Activated T-cell treated with anti-CD3 and anti-CD28 coated beads, Interleukin-2, amount 50 U/mL, for 48 hours (primary cell): ENCODE measurements around the gene CIDEC.
"Not testable (repeated sequence)": the region's sequence is repeated elsewhere in the genome, so short reads cannot be mapped to it uniquely, and the experiment has no call there.

Experiments
- DNase-seq, 2 experiments: peaks; one replicate each; pipeline ENCODE4 v3.0.0-alpha.2; 2020

The CIDEC gene

DNA sequence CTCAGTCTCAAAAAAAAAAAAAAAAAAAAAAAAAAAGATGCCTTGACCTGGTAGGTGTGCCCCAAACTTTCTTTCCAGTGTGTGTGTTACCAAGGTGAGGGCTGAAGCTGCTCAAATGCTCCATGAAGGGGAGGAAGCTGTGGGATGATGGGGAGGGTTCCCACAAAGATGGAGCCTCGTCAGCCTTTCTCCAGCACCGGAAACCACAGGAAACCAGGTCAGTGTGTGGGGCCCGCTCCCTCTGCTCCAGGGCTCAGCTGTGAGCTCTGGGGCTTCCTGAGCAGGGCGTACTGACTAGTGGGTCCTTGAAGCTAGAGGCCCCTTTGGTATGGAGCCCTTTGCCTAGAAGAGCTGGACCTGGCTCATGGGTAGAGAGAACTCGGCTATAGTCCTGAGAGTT lies 21.9 kb upstream of the CIDEC start:
- DNase-seq: peak; percentile 51 to 62

DNA sequence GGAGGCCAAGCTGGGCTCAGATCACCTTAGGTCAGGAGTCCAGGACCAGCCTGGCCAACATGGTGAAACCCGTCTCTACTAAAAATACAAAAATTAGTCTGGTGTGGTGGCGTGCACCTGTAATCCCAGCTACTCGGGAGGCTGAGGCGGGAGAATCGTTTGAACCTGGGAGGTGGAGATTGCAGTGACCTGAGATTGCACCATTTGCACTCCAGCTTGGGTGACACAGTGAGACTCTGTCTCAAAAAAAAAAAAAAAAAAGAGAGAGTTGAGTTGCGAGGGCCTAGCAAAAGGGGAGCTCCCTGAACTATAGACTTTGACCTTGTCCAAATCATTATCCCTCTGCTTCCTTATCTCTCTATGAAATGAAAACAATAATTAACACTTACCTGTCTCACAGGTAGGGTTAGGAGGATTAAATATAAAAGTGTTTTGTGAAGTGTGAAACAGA lies 20.9 kb upstream of the CIDEC start:
- not testable (repeated sequence) for DNase-seq

DNA sequence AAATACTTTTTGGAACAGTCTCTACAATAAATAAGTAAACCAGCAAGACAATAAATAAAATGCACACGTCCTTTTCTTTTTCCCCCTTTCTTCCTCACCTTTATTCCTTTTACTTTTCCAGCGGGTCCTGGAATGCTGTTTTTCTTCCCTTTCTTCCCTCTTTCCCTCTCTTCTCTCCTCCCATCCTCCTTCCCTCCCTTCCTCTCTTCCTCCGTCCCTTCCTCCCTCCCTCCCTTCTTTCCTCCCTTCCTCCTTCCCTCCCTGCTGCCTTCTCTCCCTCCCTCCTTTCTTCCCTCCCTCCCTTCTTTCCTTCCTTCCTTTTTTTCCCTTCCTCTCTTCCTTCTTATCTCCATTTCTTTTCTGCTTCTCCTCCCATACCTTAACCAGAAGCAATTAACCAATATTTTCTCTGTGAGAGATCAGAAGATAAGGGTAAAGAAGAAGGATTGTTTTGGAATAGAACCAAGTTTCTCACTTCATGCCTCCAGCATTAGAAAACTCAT lies 19.3 kb upstream of the CIDEC start:
- DNase-seq: no peak

DNA sequence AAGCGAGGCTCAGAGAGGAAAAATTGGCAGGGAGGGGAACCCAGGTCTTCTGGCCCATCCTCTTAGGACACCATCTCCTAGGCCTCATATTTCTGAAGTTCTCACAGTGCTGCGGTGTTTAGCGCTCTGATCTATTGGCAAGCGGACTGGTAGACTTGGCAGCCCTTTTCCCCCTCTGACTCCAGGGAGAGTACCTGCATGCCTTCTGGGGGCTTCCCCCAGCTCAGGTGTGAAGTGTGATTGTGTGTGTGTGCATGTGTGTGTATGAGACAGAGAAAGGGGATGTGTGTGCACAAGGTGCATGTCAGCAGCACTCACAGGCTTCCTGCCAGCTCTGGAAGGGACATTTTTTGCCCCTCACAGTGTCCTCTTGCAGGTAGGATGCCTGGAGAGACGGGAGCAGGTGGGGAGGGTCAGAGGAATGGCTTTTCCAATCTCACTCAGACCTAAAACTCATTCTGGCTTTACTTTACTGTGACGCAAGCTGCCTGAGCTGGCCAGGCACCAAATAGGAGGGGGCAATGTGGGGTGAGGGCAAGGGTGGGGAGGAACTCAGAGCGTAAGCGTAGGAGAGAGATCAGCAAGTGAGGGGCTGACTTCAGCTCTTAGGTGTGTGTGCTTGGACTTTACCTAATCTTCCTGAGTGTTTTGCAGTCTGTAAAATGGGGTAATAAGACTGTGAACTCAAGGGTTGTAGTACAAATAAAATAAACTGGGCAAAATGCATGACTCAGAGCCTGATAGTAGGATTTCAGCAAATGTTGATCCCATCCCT lies 18.6 kb upstream of the CIDEC start:
- DNase-seq: no peak

- no peak for DNase-seq
Observed at GRCh38 chr3:9897408-9898372, 17.6 kb upstream of the CIDEC start.

- not testable (repeated sequence) for DNase-seq
Observed at GRCh38 chr3:9896755-9897407, 16.8 kb upstream of the CIDEC start.

GRCh38 chr3:9895715-9896114 lies 15.7 kb upstream of the CIDEC start:
- not testable (repeated sequence) for DNase-seq

DNA sequence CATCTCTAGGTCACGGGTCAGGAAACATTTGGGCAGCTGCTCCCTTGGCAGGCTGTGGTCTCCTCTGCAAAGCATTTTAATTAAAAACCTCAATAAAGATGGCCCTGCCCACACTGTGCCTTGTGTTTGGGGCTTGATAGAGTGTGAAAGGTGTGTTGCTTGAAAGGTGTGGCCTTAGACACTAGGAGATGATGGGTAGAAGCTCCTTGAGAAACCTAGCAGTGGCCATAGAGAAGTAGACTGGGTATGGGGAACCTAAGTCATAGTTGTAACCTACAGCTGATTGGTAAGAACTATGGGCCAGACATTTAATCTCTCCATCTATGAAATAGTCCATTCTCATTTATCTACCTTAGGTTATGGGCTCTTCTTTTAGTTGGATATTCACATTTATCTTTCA lies 13.7 kb upstream of the CIDEC start:
- DNase-seq: no peak

GRCh38 chr3:9891072-9891622 lies 11.1 kb upstream of the CIDEC start:
- no peak for DNase-seq

DNA sequence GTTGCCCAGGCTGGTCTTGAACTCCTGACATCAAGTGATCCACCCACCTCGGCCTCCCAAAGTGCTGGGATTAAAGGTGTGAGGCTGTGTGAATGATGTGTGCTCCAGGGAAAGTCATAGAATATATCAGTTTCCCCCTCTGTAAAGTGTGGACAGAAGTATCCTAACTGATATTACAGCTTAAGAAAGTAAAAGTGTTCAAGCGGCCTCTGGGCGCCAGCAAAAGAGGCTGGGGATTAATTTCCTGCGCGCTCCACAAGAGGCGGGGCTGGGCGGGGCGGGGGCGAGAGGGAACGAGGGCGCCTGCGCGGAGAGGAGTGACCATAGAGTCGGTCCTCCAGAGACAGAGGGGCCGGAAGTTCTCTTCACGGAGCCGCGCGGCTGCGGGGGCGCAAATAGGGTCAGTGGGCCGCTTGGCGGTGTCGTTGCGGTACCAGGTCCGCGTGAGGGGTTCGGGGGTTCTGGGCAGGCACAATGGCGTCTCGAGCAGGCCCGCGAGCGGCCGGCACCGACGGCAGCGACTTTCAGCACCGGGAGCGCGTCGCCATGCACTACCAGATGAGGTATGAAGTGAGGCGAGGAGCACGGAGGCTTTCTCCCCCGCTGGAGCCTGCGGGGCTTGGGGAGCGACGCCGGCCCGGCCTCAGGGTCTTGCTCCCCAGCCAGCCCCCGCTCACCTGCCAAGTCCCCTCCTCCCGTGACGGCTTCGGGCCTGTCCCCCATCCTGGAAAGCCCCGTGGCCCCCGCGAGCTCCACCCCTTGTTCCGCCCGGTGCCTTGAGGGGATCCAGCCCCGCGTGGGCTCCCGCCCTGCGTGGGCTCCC lies 10.4 kb upstream of the CIDEC start, which contains the start of gene JAGN1:
JAGN1 (plus strand) TSS at position 362 of the 823 bp plus-strand sequence; CDS start at position 475, 113 bp downstream.
- peak; percentile 96 for DNase-seq

GRCh38 chr3:9889405-9889804 lies 9.4 kb upstream of the CIDEC start:
- DNase-seq: no peak

DNA sequence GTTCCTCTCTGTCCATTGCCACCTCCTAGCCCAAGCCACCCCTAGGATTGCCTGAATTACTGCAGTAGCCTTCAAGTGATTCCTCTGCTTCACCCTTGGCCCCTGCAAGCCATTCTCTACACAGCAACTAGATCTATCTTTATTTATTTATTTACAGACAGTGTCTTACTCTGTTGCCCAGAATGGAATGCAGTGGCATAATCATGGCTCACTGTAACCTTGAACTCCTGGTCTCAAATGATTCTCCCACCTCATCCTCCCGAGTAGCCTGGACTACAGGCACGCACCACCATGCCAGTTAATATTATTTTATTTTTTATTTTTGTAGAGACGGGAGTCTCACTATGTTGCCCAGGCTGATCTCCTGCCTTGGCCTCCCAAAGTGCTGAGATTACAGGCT lies 8.5 kb upstream of the CIDEC start:
- DNase-seq: no peak

DNA sequence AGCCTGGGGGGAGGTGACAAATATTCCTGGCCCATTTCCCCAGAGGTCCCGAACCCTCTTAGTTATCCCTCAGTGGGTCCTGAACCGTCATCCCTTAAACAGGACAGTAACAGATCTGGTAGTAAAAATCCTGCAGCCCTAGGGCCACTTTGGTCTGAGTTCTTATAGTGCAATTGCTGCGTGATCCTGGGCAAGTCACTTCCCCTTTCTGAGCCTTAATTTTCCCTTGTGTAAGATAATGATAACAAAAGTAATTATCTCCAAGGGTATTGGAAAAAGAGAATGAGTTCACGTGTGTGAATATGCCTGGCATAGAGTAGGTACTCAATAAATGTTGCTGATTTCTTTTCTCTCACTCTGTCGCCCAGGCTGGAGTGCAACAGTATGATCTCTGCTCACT lies 7.4 kb upstream of the CIDEC start:
- no peak for DNase-seq

DNA sequence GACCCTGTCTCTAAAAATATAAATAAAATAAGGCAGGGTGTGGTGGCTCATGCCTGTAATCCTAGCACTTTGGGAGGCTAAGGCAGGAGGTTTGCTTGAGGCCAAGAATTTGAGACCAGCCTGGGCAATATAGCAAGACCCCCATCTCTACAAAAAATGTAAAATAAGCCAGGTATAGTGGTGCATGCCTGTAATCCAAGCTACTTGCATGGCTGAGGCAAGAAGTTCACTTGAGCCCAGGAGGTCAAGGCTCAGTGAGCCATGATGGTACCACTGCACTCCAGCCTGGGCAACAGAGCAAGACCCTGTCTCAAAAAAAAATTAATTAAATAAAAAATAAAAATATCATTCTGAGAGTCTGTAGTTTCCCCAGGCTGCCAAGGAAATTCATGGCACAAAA lies 6.3 kb upstream of the CIDEC start:
- DNase-seq: no peak

DNA sequence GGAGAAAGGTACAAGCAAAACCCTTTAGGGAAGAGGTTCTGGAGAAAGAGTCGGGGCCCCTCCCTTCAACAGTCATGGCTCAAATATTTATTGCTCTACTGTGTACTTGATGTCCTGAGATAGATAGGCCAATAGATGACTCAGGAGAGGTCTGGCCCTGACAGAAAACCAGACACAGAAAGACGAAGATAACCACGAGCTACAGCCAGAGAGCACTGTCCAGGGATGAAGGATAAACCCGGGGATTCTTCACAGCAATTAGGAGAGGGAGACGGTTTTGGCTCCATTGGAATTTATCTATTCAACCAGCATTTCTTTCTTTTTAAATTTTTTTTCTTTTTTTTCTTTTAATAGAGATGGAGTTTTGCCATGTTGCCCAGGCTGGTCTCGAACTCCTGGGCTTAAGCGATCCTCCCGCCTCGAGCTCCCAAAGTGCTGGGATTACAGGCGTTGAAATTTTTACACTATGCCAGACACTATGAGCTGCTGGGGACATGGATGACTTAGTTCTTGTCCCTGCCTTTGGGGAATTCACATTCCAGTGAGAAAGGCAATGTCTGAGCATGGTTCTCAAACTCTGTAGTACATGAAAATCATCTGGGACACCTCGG lies 4.6 kb upstream of the CIDEC start:
- DNase-seq: no peak

- DNase-seq: no peak
Observed at GRCh38 chr3:9883706-9884554, 3.9 kb upstream of the CIDEC start.

- no peak for DNase-seq
Observed at GRCh38 chr3:9881441-9881840, 1.4 kb upstream of the CIDEC start.

- DNase-seq: no peak
Observed at GRCh38 chr3:9878700-9879099, 1.4 kb downstream of the CIDEC start.

GRCh38 chr3:9876991-9877390 lies 3.1 kb downstream of the CIDEC start:
- DNase-seq: no peak

GRCh38 chr3:9876255-9876654 lies 3.8 kb downstream of the CIDEC start:
- not testable (repeated sequence) for DNase-seq
